ENCODE data around the gene CNGA2.

- TF ChIP-seq CTCF (IDR thresholded peaks at IDR 0.05; ENCODE audit: extremely low read depth in 1 of 2, insufficient read depth in 1 of 2, low read depth in 1 of 2, low read length in 2 of 2) (no peak), EZH2 (IDR thresholded peaks at IDR 0.05; ENCODE audit: borderline replicate concordance, low read depth, low read length, severe bottlenecking) (no peak), GATA2 (IDR thresholded peaks at IDR 0.05; ENCODE audit: insufficient read depth, insufficient read length, low read depth, low read length) (no peak), MYC (IDR thresholded peaks at IDR 0.05; ENCODE audit: low read depth, low read length) (no peak), JUN (IDR thresholded peaks at IDR 0.05; ENCODE audit: borderline replicate concordance, insufficient read depth, insufficient read length, low read depth) (no peak), POLR2A (IDR thresholded peaks at IDR 0.05; ENCODE audit: low read depth, low read length) (no peak)
Observed at GRCh38 chrX:151745651-151746050, 11.1 kb downstream of the CNGA2 start.
